SK-N-SH (cell line): ENCODE measurements around the gene EZH1. TPM values are rescaled to one million over a fixed set of nuclear protein-coding genes. Genes with fewer than 3 reads are reported as not detected.

Experiments
- CTCF ChIA-PET: fragments of 300-600, 350-600 bp; formaldehyde crosslinking; extraction: SDS; loops from one replicate; lab custom pipeline; 2021; lab: Yijun Ruan, JAX
- POLR2A ChIA-PET: fragments of 350-600 bp; sonication (Branson Sonifier 250); formaldehyde crosslinking; extraction: SDS; loops from one replicate; lab custom pipeline; 2020; ENCODE audit warnings: antibody characterized with exemption, inconsistent platforms; lab: Yijun Ruan, JAX
- DNase-seq: peaks from one replicate; pipeline ENCODE4 v3.0.0; 2012
- H2AFZ ChIP-seq: fragments of 200-600 bp; sonication (generic); 2 replicates; pipeline ENCODE4 v1.8.1; 2016; ENCODE audit warnings: antibody characterized with exemption, mild to moderate bottlenecking, low read depth
- H3F3A ChIP-seq: fragments of 200-600 bp; sonication (generic); replicated peaks from 2 replicates; pipeline ENCODE3; 2016; ENCODE audit warnings: antibody characterized with exemption, mild to moderate bottlenecking; ENCODE audit not compliant: insufficient read depth
- H3K27ac ChIP-seq, 2 experiments: fragments of 200-500 bp in 1 of 2; fragments of 200-600 bp in 1 of 2; sonication (Bioruptor generic) in 1 of 2; sonication (generic), shearing (Covaris generic) in 1 of 2; 2 replicates each; pipeline versions ENCODE4 v1.5.1 to v1.6.1; 2014 to 2016; ENCODE audit warnings: low read depth in 2 of 2, inconsistent platforms in 1 of 2, low read length in 1 of 2, mild to moderate bottlenecking in 1 of 2, mixed read lengths in 1 of 2
- H3K27me3 ChIP-seq: fragments of 200-600 bp; sonication (generic), shearing (Covaris generic); 2 replicates; pipeline ENCODE4 v1.6.1; 2016; ENCODE audit warnings: mixed run types; ENCODE audit not compliant: insufficient read depth
- H3K36me3 ChIP-seq, 2 experiments: fragments of 200-500 bp in 1 of 2; fragments of 200-600 bp in 1 of 2; sonication (Bioruptor generic) in 1 of 2; sonication (generic) in 1 of 2; replicated peaks in 1 of 2; 2 replicates each; pipeline versions ENCODE3 to v1.5.1; 2014 to 2016; ENCODE audit warnings: low read length in 1 of 2, mild to moderate bottlenecking in 1 of 2; ENCODE audit not compliant: insufficient read depth in 2 of 2, control insufficient read depth in 1 of 2
- H3K4me1 ChIP-seq, 2 experiments: fragments of 200-500 bp in 1 of 2; fragments of 200-600 bp in 1 of 2; sonication (Bioruptor generic) in 1 of 2; sonication (generic), shearing (Covaris generic) in 1 of 2; 2 replicates each; pipeline versions ENCODE4 v1.5.1 to v1.6.1; 2014 to 2016; ENCODE audit warnings: low read depth in 1 of 2, low read length in 1 of 2, mixed run types in 1 of 2; ENCODE audit not compliant: insufficient read depth in 2 of 2, control insufficient read depth in 1 of 2
- H3K4me2 ChIP-seq: fragments of 200-600 bp; sonication (generic), shearing (Covaris generic); 2 replicates; pipeline ENCODE4 v1.6.1; 2017; ENCODE audit warnings: mixed run types
- H3K4me3 ChIP-seq, 2 experiments: fragments of 200-500 bp in 1 of 2; fragments of 200-600 bp in 1 of 2; sonication (Bioruptor generic) in 1 of 2; sonication (generic), shearing (Covaris generic) in 1 of 2; 2 replicates each; pipeline versions ENCODE4 v1.5.1 to v1.8.1; 2014 to 2016; ENCODE audit warnings: low read depth in 2 of 2, inconsistent platforms in 1 of 2, low read length in 1 of 2, mild to moderate bottlenecking in 1 of 2, mixed read lengths in 1 of 2, moderate library complexity in 1 of 2
- H3K79me2 ChIP-seq: fragments of 200-600 bp; sonication (generic); 2 replicates; pipeline ENCODE4 v1.8.1; 2017; ENCODE audit warnings: mild to moderate bottlenecking; ENCODE audit not compliant: insufficient read depth
- H3K9ac ChIP-seq: fragments of 200-600 bp; sonication (generic); 2 replicates; pipeline ENCODE4 v1.6.1; 2017; ENCODE audit warnings: mixed run types
- H3K9me2 ChIP-seq: fragments of 200-600 bp; sonication (generic); 2 replicates; pipeline ENCODE4 v1.6.1; 2017; ENCODE audit warnings: mixed run types
- H3K9me3 ChIP-seq: fragments of 200-600 bp; sonication (generic); 2 replicates; pipeline ENCODE4 v1.6.1; 2017; ENCODE audit warnings: mixed run types, mild to moderate bottlenecking, moderate library complexity
- H4K20me1 ChIP-seq: fragments of 200-600 bp; sonication (generic); 2 replicates; pipeline ENCODE4 v1.6.1; 2017; ENCODE audit warnings: mild to moderate bottlenecking, mixed run types; ENCODE audit not compliant: insufficient read depth
- CHD2 ChIP-seq: fragments of 150-350 bp; IDR thresholded peaks from 2 replicates; pipeline ENCODE4 v1.6.1; 2018; ENCODE audit warnings: low read length; ENCODE audit not compliant: partially characterized antibody
- EP300 ChIP-seq, 2 experiments: IDR thresholded peaks; 2 replicates each; pipeline versions ENCODE4 v1.4.0 to v1.6.1; 2012; ENCODE audit warnings: borderline replicate concordance in 1 of 2, low read depth in 1 of 2, low read length in 1 of 2
- FOXJ3 ChIP-seq: sonication (generic); formaldehyde crosslinking; IDR thresholded peaks from 2 replicates; pipeline ENCODE4 v1.5.1; 2020; ENCODE audit warnings: mild to moderate bottlenecking, missing genetic modification reagents
- FOXM1 ChIP-seq: IDR thresholded peaks from 2 replicates; pipeline ENCODE4 v1.4.0; 2012; ENCODE audit warnings: low read depth, mild to moderate bottlenecking
- GABPA ChIP-seq: IDR thresholded peaks from 2 replicates; pipeline ENCODE4 v1.4.0; 2012; ENCODE audit warnings: low read depth, mild to moderate bottlenecking
- GATA2 ChIP-seq: sonication (generic); formaldehyde crosslinking; IDR thresholded peaks from 2 replicates; pipeline ENCODE4 v1.5.0; 2020; ENCODE audit warnings: mild to moderate bottlenecking, missing genetic modification reagents
- MAX ChIP-seq: IDR thresholded peaks from 2 replicates; pipeline ENCODE4 v1.4.0; 2012; ENCODE audit warnings: low read depth
- MEF2A ChIP-seq: IDR thresholded peaks from 2 replicates; pipeline ENCODE4 v1.4.0; 2012; ENCODE audit warnings: low read depth, borderline replicate concordance
- NFIC ChIP-seq: IDR thresholded peaks from 2 replicates; pipeline ENCODE4 v1.4.0; 2012; ENCODE audit warnings: borderline replicate concordance
- NRF1 ChIP-seq: IDR thresholded peaks from 2 replicates; pipeline ENCODE4 v1.6.1; 2012; ENCODE audit warnings: low read depth, mild to moderate bottlenecking, low read length
- PBX3 ChIP-seq: IDR thresholded peaks from 2 replicates; pipeline ENCODE4; 2012
- RAD21 ChIP-seq: IDR thresholded peaks from 2 replicates; pipeline ENCODE4 v1.6.1; 2012; ENCODE audit warnings: mild to moderate bottlenecking, low read length
- RCOR1 ChIP-seq: fragments of 150-350 bp; IDR thresholded peaks from 2 replicates; pipeline ENCODE4 v1.6.1; 2017; ENCODE audit warnings: antibody characterized with exemption, low read length
- RXRA ChIP-seq: IDR thresholded peaks from 2 replicates; pipeline ENCODE4 v1.4.0; 2012; ENCODE audit warnings: low read depth, mild to moderate bottlenecking, borderline replicate concordance
- SMC3 ChIP-seq: IDR thresholded peaks from 2 replicates; pipeline ENCODE4 v1.6.1; 2012; ENCODE audit warnings: low read depth, low read length, improper control_type of control experiment
- TEAD4 ChIP-seq: IDR thresholded peaks from 2 replicates; pipeline ENCODE4 v1.4.0; 2012; ENCODE audit warnings: mild to moderate bottlenecking, borderline replicate concordance; ENCODE audit not compliant: insufficient read depth
- USF1 ChIP-seq: IDR thresholded peaks from 2 replicates; pipeline ENCODE4 v1.4.0; 2012; ENCODE audit warnings: low read depth, borderline replicate concordance
- USF2 ChIP-seq: fragments of 150-350 bp; IDR thresholded peaks from 2 replicates; pipeline ENCODE4 v1.6.1; 2017; ENCODE audit warnings: antibody characterized with exemption, low read length, low read depth, borderline replicate concordance
- YY1 ChIP-seq: IDR thresholded peaks from 2 replicates; pipeline ENCODE4 v1.4.0; 2012; ENCODE audit warnings: low read depth, mild to moderate bottlenecking
- WGBS: methylation state at CpG from one replicate; pipeline ENCODE4 v1.1.6; 2017; ENCODE audit warnings: low lambda C conversion rate; 5-methylcytosine and 5-hydroxymethylcytosine counted together
- polyA plus RNA-seq, 3 experiments: library from polyadenylated mRNA; depleted of rRNA; stranded (reverse); fragments of >200 nt; gene quantifications; 2 replicates each; pipeline ENCODE4 v1.2.3, GENCODE V29; 2012

EZH1 gene
- polyA plus RNA-seq, 1 of the 3 experiments (the other 2 are of a cell fraction): 28.6 TPM

- TF ChIP-seq CHD2 (no peak), GATA2 (CRISPR knock-in tag) (no peak), SMC3 (no peak), MAX (no peak), PBX3 (no peak), EP300 (IDR thresholded peaks at IDR 0.05; ENCODE audit: borderline replicate concordance in 1 of 2, low read depth in 1 of 2, low read length in 1 of 2) (no peak), RCOR1 (no peak), FOXM1 (no peak), USF2 (no peak), TEAD4 (no peak), RXRA (no peak), FOXJ3 (CRISPR knock-in tag) (no peak), YY1 (no peak), RAD21 (no peak)
- H3K27ac ChIP-seq: no peak overlapping the region; a peak in 1 of 4 replicates
- peaks cover 20% of the 10 kb centered on the region for H4K20me1 ChIP-seq
- H3F3A ChIP-seq: peaks cover 5% of the 10 kb centered on the region
- WGBS: 100% methylated on average over 4 of the region's 30 CpGs
- CTCF ChIA-PET: interaction anchor here (1.1 to 8.9 kb wide), 6 partner anchors 10 to 105 kb away, joined by 3 to 221 read pairs (median 21); partner anchors contain the start of genes PSMC3IP and TUBG2
- no peak overlapping the region for H3K4me3 ChIP-seq
- H3K4me1 ChIP-seq: peaks cover 5 to 32% of the 10 kb centered on the region in 2 experiments; a peak in 3 of 4 replicates
- no peak for DNase-seq
- no peak overlapping the region for H3K9ac ChIP-seq
- no peaks in the 10 kb centered on the region for H3K27me3 ChIP-seq
- POLR2A ChIA-PET: no interaction called here
- H3K9me2 ChIP-seq: no peaks in the 10 kb centered on the region
- H3K36me3 ChIP-seq: peaks cover 22 to 43% of the 10 kb centered on the region in 2 experiments
- H3K4me2 ChIP-seq: no peak overlapping the region
- H3K9me3 ChIP-seq: no peaks in the 10 kb centered on the region
- H2AFZ ChIP-seq: no peak overlapping the region
- H3K79me2 ChIP-seq: peaks cover 41% of the 10 kb centered on the region
Observed at GRCh38 chr17:42673266-42673884, 71.5 kb downstream of the EZH1 start.

GRCh38 chr17:42672038-42672437 lies 72.8 kb downstream of the EZH1 start:
- ChIA-PET POLR2A (interaction anchor here (1.0 kb wide), 1 partner anchor 11 kb away, joined by 4 read pairs; no protein-coding TSS in a partner anchor), CTCF (interaction anchor here (0.7 to 6.2 kb wide), 3 partner anchors 54 to 94 kb away, joined by 4 to 37 read pairs (median 4); partner anchors contain the start of gene PSMC3IP)
- Histone ChIP-seq H3K9me3 (no peaks in the 10 kb centered on the region), H3K4me1 (peaks cover 16 to 40% of the 10 kb centered on the region in 2 experiments), H4K20me1 (peaks cover 26% of the 10 kb centered on the region), H3K4me2 (no peak overlapping the region), H3K4me3 (no peak overlapping the region), H3K79me2 (peaks cover 41% of the 10 kb centered on the region), H3K36me3 (peaks cover 23 to 44% of the 10 kb centered on the region in 2 experiments), H3K27me3 (no peaks in the 10 kb centered on the region), H3F3A (peaks cover 11% of the 10 kb centered on the region), H3K9me2 (no peaks in the 10 kb centered on the region), H3K27ac (no peak overlapping the region), H3K9ac (no peak overlapping the region), H2AFZ (no peak overlapping the region)
- 97% methylated on average over 16 of the region's 28 CpGs for WGBS
- DNase-seq: no peak
- no peak for TF ChIP-seq USF1
- TF ChIP-seq PBX3: no peak
- TF ChIP-seq NRF1: no peak
- TF ChIP-seq USF2: no peak
- TF ChIP-seq NFIC: no peak
- TF ChIP-seq SMC3: no peak
- TF ChIP-seq GABPA: no peak
- TF ChIP-seq MEF2A: no peak
- no peak for TF ChIP-seq RAD21
- no peak for TF ChIP-seq TEAD4
- TF ChIP-seq MAX: no peak
